H1 (cell line): ENCODE data around the gene GRM4. TPM values are rescaled to one million over a fixed set of nuclear protein-coding genes. Genes with fewer than 3 reads are reported as not detected.

ENCODE experiments used
- JUND ChIP-seq: IDR thresholded peaks from 2 replicates; pipeline ENCODE4 v1.6.1; 2011; ENCODE audit warnings: mild to moderate bottlenecking, improper control_type of control experiment, low read length
- polyA plus RNA-seq, 7 experiments: library from polyadenylated mRNA; depleted of rRNA in 3 of 7; stranded (reverse) in 5 of 7; unstranded in 2 of 7; fragments of >200 nt in 5 of 7; fragments of 200-250 nt in 2 of 7; gene quantifications; 1 replicate in 5 of 7; 2 replicates in 1 of 7; 4 replicates in 1 of 7; pipeline versions ENCODE4 v1.2.1 to v1.2.3, GENCODE V29; 2011 to 2013; ENCODE audit warnings: missing spikeins in 2 of 7, mixed read lengths in 2 of 7
- total RNA-seq: library from RNA; stranded (reverse); fragmentation: NEBNext Ultra II Directional; extraction: Animal tissue kit (Norgen Biotek cat#: 25700); gene quantifications from 2 replicates; pipeline ENCODE4 v1.2.1, GENCODE V29; 2021
- TF ChIP-seq, protein P1 (sequence below): IDR thresholded peaks from 2 replicates; pipeline ENCODE4 v1.6.1; 2012; ENCODE audit warnings: low read length, inconsistent platforms

The GRM4 gene
- total and polyA plus RNA-seq, 2 of the 8 experiments (the other 6 are each of a cell fraction or from before 2014, with no cell fraction given): 19.6 to 21.5 TPM

- TF ChIP-seq, protein P1, sequence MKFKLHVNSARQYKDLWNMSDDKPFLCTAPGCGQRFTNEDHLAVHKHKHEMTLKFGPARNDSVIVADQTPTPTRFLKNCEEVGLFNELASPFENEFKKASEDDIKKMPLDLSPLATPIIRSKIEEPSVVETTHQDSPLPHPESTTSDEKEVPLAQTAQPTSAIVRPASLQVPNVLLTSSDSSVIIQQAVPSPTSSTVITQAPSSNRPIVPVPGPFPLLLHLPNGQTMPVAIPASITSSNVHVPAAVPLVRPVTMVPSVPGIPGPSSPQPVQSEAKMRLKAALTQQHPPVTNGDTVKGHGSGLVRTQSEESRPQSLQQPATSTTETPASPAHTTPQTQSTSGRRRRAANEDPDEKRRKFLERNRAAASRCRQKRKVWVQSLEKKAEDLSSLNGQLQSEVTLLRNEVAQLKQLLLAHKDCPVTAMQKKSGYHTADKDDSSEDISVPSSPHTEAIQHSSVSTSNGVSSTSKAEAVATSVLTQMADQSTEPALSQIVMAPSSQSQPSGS: no peak
- no peak for TF ChIP-seq JUND
Observed at GRCh38 chr6:34146801-34147592, 1.1 kb upstream of the GRM4 start (continued).
